ENCODE data around the gene PPP2R5E.

The PPP2R5E gene

DNA sequence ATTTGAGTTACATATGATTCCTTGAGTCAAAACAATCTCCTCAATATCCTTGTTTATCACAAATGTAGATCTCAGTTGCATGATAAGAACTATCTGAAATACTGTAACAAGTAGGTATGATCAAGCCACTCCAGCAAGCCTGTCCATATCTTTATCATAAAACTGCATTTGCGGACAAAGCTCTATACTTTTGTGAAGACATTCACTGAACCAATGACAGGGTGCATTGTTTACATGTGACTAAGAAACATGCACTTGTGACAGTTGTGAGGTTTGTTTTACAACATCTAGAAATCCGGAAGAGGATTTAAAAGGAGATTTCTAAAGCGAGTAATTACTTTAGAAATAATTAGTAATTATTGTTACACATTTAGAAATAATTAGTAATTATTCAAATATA lies 111.7 kb downstream of the PPP2R5E start:
- DNase-seq (no peak), ATAC-seq (replicated peaks) (no peak)
- H3K36me3 Mint-ChIP-seq (ENCODE audit: insufficient read depth), result peaks cover 2% of the 10 kb centered on the region
- no peaks in the 10 kb centered on the region for H3K27me3 Mint-ChIP-seq
- H3K4me3 Mint-ChIP-seq, result no peak overlapping the region
- peaks cover 30 to 35% of the 10 kb centered on the region in 2 donors for H3K4me1 Mint-ChIP-seq (ENCODE audit: low read depth in 2 of 2)
- no peak overlapping the region for H3K27ac Mint-ChIP-seq
- no peaks in the 10 kb centered on the region for H3K9me3 Mint-ChIP-seq

DNA sequence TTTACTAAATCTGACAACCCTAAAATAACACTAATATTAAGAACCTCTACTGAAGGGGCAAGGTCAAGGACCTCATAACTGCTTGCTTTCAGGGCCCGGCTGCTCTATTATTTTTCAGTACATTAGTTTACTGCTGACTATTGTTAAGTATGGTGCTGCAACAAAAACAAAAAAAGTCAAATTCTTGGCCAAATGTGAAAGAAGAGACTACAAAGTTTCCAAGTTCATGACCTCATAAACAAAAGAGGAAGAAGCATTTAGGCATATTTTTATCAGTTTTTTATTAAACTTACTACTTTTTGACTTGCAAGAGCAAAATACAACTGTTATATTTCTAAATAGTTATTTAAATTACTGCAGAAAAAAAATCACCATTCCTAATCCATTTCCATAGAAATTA lies 114.7 kb downstream of the PPP2R5E start:
- no peak overlapping the region for H3K27ac Mint-ChIP-seq
- DNase-seq, result no peak
- H3K27me3 Mint-ChIP-seq, result no peaks in the 10 kb centered on the region
- H3K4me3 Mint-ChIP-seq, result no peak overlapping the region
- ATAC-seq (replicated peaks), result no peak
- H3K9me3 Mint-ChIP-seq, result no peaks in the 10 kb centered on the region
- peaks cover 15 to 24% of the 10 kb centered on the region in 2 donors for H3K4me1 Mint-ChIP-seq (ENCODE audit: low read depth in 2 of 2)
- H3K36me3 Mint-ChIP-seq (ENCODE audit: insufficient read depth), result no peaks in the 10 kb centered on the region

GRCh38 chr14:63426838-63427352 lies 116.3 kb downstream of the PPP2R5E start:
- H3K27me3 Mint-ChIP-seq, result no peaks in the 10 kb centered on the region
- no peak for ATAC-seq (replicated peaks)
- H3K4me1 Mint-ChIP-seq (ENCODE audit: low read depth in 2 of 2), result peaks cover 9 to 13% of the 10 kb centered on the region in 2 donors
- H3K27ac Mint-ChIP-seq, result no peak overlapping the region
- no peaks in the 10 kb centered on the region for H3K9me3 Mint-ChIP-seq
- no peaks in the 10 kb centered on the region for H3K36me3 Mint-ChIP-seq (ENCODE audit: insufficient read depth)
- DNase-seq, result no peak
- H3K4me3 Mint-ChIP-seq, result no peak overlapping the region

DNA sequence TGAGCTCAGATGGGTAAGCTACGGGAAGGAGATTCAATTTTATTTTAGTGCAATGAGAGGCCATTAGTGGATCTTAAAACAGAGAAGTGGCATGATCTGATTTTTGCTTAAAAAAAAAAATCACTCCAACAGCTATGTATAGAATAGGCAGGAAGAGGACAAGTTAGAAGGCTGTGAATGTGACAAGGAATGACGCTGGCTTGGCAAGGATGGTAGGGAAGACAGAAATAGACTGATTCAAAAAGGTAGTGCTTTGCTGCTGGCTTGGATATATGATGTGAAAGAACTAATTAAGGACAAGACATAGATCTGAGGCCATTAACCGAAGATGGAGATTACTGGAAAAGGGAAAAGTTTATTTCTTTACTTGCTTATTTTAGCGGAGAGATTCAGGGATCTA lies 119.3 kb downstream of the PPP2R5E start:
- H3K27me3 Mint-ChIP-seq, result no peaks in the 10 kb centered on the region
- peaks cover 11% of the 10 kb centered on the region for H3K36me3 Mint-ChIP-seq (ENCODE audit: insufficient read depth)
- no peaks in the 10 kb centered on the region for H3K9me3 Mint-ChIP-seq
- DNase-seq (no peak), ATAC-seq (replicated peaks) (no peak)
- no peak overlapping the region for H3K27ac Mint-ChIP-seq
- H3K4me1 Mint-ChIP-seq (ENCODE audit: low read depth in 2 of 2), result peaks cover 7 to 13% of the 10 kb centered on the region in 2 donors
- no peak overlapping the region for H3K4me3 Mint-ChIP-seq

GRCh38 chr14:63423381-63423780 lies 119.8 kb downstream of the PPP2R5E start:
- Mint-ChIP-seq H3K4me1 (ENCODE audit: low read depth in 2 of 2) (peaks cover 7 to 13% of the 10 kb centered on the region in 2 donors), H3K27ac (no peak overlapping the region), H3K4me3 (no peak overlapping the region), H3K27me3 (no peaks in the 10 kb centered on the region), H3K9me3 (no peaks in the 10 kb centered on the region), H3K36me3 (ENCODE audit: insufficient read depth) (peaks cover 17% of the 10 kb centered on the region)
- DNase-seq, result no peak
- ATAC-seq (replicated peaks), result no peak

DNA sequence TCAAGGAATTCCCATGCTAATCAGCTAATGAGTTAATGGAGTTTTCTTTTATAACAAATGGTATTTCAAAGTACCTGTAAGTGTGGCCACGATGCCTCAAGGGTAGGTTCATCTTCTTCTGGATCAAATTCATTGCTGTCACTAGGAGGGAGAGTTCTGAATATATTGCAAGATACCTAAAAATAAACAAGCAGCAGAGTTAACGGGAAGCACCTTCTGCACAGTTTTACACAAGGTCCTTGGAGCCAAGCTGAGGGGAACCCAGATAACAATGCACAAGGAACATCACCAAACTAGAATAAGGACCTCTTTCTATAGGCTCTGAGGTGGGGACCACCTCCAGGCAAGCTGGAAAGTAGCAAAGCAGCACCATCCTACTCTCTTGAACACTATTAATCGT lies 121.3 kb downstream of the PPP2R5E start:
- H3K4me1 Mint-ChIP-seq (ENCODE audit: low read depth in 2 of 2), result peaks cover 5 to 13% of the 10 kb centered on the region in 2 donors
- no peaks in the 10 kb centered on the region for H3K27me3 Mint-ChIP-seq
- H3K4me3 Mint-ChIP-seq, result no peak overlapping the region
- peaks cover 17% of the 10 kb centered on the region for H3K36me3 Mint-ChIP-seq (ENCODE audit: insufficient read depth)
- DNase-seq (no peak), ATAC-seq (replicated peaks) (no peak)
- no peaks in the 10 kb centered on the region for H3K9me3 Mint-ChIP-seq
- H3K27ac Mint-ChIP-seq, result no peak overlapping the region

DNA sequence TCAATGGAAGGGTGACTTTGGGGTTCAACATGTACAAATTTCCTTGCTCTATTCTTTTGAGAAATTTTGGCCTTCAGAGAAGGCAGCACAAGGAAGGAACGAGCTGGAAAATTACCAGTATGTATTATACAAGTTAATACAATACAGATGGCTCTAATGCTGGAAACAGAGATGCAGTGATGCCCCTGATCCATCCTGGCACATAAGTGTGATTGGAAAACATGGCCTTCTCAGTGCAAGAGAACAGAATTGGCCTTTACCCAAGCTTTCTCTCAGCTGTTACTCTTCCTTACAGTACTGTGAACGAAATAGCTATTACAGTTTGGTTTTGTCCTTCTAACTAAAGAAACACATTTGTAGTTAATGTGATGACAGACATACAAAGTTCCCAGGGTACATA lies 122.0 kb downstream of the PPP2R5E start:
- Mint-ChIP-seq H3K27ac (no peak overlapping the region), H3K4me1 (ENCODE audit: low read depth in 2 of 2) (peaks cover 5 to 9% of the 10 kb centered on the region in 2 donors), H3K4me3 (no peak overlapping the region), H3K9me3 (no peaks in the 10 kb centered on the region), H3K27me3 (no peaks in the 10 kb centered on the region), H3K36me3 (ENCODE audit: insufficient read depth) (peaks cover 17% of the 10 kb centered on the region)
- no peak for ATAC-seq (replicated peaks)
- DNase-seq, result no peak

DNA sequence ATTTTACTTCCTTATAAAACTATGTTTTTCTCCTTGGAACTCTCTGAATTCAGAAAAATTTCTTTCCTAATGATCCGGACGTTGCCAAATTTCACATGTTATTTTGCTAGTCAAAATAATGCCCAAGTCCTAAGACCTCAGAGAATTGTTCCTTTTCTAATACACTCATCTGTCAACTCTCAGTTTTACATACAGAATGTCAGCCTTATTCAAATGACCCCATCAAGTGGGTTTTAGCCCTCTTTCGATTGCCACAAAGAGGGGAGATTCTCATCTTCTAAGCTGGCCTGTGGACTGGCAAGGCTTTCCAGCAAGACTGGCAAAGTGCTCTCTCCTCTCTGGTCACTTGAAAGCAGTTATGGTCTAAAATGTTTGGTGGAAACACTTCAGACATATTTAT lies 125.2 kb downstream of the PPP2R5E start:
- H3K4me3 Mint-ChIP-seq, result no peak overlapping the region
- H3K9me3 Mint-ChIP-seq, result no peaks in the 10 kb centered on the region
- ATAC-seq (replicated peaks) (no peak), DNase-seq (no peak)
- H3K4me1 Mint-ChIP-seq (ENCODE audit: low read depth in 2 of 2), result peaks cover 0 to 3% of the 10 kb centered on the region in 2 donors
- H3K36me3 Mint-ChIP-seq (ENCODE audit: insufficient read depth), result peaks cover 17% of the 10 kb centered on the region
- H3K27ac Mint-ChIP-seq, result no peak overlapping the region
- H3K27me3 Mint-ChIP-seq, result no peaks in the 10 kb centered on the region

GRCh38 chr14:63413009-63413408 lies 130.2 kb downstream of the PPP2R5E start:
- Mint-ChIP-seq H3K27ac (no peak overlapping the region), H3K4me1 (ENCODE audit: low read depth in 2 of 2) (peaks cover 1 to 10% of the 10 kb centered on the region in 2 donors), H3K36me3 (ENCODE audit: insufficient read depth) (peaks cover 14% of the 10 kb centered on the region), H3K27me3 (no peaks in the 10 kb centered on the region), H3K9me3 (no peaks in the 10 kb centered on the region), H3K4me3 (no peak overlapping the region)
- DNase-seq (no peak), ATAC-seq (replicated peaks) (no peak)

DNA sequence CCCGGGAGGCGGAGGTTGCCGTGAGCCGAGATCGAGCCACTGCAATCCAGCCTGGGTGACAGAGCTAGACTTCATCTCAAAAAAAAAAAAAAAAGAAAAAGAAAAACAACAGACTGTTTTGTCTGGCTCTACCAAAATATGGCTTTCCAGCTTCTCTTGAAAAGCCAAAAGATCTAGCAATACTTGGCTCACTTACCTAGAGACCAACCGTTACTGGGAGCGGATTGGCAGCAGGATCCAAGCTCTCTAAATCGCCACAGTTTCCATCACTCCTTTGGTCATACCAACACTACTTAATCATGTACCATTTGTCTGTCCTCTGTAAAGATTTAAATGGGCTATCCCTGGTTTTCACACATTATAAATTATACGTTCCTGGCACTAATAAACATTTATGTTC lies 136.8 kb downstream of the PPP2R5E start:
- DNase-seq (no peak), ATAC-seq (replicated peaks) (no peak)
- no peaks in the 10 kb centered on the region for H3K9me3 Mint-ChIP-seq
- H3K36me3 Mint-ChIP-seq (ENCODE audit: insufficient read depth), result peaks cover 18% of the 10 kb centered on the region
- no peaks in the 10 kb centered on the region for H3K27me3 Mint-ChIP-seq
- peaks cover 8 to 23% of the 10 kb centered on the region in 2 donors for H3K4me1 Mint-ChIP-seq (ENCODE audit: low read depth in 2 of 2)
- no peak overlapping the region for H3K27ac Mint-ChIP-seq
- H3K4me3 Mint-ChIP-seq, result no peak overlapping the region

- no peak overlapping the region for H3K4me3 Mint-ChIP-seq
- no peak overlapping the region for H3K27ac Mint-ChIP-seq
- no peak for DNase-seq
- H3K27me3 Mint-ChIP-seq, result no peaks in the 10 kb centered on the region
- H3K9me3 Mint-ChIP-seq, result no peaks in the 10 kb centered on the region
- H3K4me1 Mint-ChIP-seq (ENCODE audit: low read depth in 2 of 2), result peaks cover 8 to 23% of the 10 kb centered on the region in 2 donors
- ATAC-seq (replicated peaks), result no peak
- H3K36me3 Mint-ChIP-seq (ENCODE audit: insufficient read depth), result peaks cover 15% of the 10 kb centered on the region
Observed at GRCh38 chr14:63405715-63406114, 137.5 kb downstream of the PPP2R5E start.

DNA sequence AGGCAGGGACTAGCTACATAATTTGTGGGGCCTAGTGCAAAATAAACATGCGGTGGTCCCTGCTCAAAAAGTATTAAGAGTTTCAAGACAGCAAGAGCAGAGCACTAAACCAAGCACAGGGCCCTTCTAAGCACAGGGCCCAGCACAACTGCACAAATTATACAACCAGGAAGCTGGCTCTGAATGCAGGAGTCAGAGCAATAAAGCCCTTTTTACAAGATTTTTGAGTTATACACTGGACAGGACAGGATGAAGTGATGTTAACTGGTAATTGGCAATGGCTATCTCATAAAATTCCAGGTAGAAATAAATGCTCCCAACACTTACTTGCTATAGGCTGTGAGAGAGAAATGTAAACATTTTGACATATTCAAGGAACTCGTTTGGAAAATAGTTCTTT lies 138.3 kb downstream of the PPP2R5E start:
- Mint-ChIP-seq H3K27ac (peak overlapping the region in 1 of 2 donors; percentile 32), H3K9me3 (no peaks in the 10 kb centered on the region), H3K4me1 (ENCODE audit: low read depth in 2 of 2) (peaks cover 8 to 21% of the 10 kb centered on the region in 2 donors), H3K36me3 (ENCODE audit: insufficient read depth) (peaks cover 9% of the 10 kb centered on the region), H3K4me3 (no peak overlapping the region), H3K27me3 (no peaks in the 10 kb centered on the region)
- no peak for DNase-seq
- ATAC-seq (replicated peaks), result no peak

GRCh38 chr14:63401646-63402045 lies 141.5 kb downstream of the PPP2R5E start:
- ATAC-seq (replicated peaks) (no peak), DNase-seq (no peak)
- Mint-ChIP-seq H3K36me3 (ENCODE audit: insufficient read depth) (peaks cover 24% of the 10 kb centered on the region), H3K27ac (no peak overlapping the region), H3K4me1 (ENCODE audit: low read depth in 2 of 2) (peaks cover 8 to 20% of the 10 kb centered on the region in 2 donors), H3K4me3 (no peak overlapping the region), H3K9me3 (peaks cover 0 to 2% of the 10 kb centered on the region in 2 donors), H3K27me3 (no peaks in the 10 kb centered on the region)

DNA sequence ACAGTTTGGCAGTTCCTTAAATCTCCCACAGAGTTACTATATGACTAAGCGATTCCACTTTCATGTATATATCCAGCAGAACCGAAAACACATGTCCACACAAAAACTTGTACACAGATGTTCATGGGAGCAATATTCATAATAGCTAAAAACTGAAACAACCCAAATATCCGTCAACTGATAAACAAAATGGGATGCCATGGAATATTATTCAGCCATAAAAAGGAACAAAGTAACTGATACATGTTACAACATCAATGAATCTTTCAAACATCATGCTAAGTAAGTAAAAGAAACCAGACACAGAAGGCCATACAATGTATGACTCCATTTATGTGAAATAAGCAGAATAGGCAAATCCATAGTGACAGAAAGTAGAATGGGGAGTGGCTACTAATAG lies 144.2 kb downstream of the PPP2R5E start:
- ATAC-seq (replicated peaks), result no peak
- no peak overlapping the region for H3K4me3 Mint-ChIP-seq
- H3K36me3 Mint-ChIP-seq (ENCODE audit: insufficient read depth), result peaks cover 34% of the 10 kb centered on the region
- H3K27ac Mint-ChIP-seq, result no peak overlapping the region
- H3K9me3 Mint-ChIP-seq, result peaks cover 0 to 2% of the 10 kb centered on the region in 2 donors
- peaks cover 6 to 15% of the 10 kb centered on the region in 2 donors for H3K4me1 Mint-ChIP-seq (ENCODE audit: low read depth in 2 of 2)
- no peak for DNase-seq
- no peaks in the 10 kb centered on the region for H3K27me3 Mint-ChIP-seq

DNA sequence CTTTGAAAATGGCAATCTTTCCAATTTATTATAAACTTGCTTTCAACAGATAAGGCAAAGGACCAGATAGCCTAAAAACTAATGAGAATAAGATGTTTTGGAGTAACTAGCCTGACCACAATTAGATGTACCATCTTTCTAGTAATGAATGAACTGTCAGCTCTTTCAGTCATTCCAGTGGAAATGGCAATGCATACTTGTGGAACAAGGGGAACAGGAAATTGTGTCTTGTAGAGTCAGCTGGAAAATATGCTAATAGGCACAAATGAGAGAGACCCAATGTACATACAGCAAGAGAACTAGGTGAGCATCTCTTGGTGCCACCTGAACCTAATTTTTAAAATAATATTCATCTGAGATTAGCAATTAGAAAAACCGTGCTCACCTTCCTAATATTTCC lies 148.3 kb downstream of the PPP2R5E start:
- Mint-ChIP-seq H3K27ac (peak overlapping the region; percentile 64 to 74), H3K36me3 (ENCODE audit: insufficient read depth) (peaks cover 55% of the 10 kb centered on the region)
- ATAC-seq (replicated peaks), result no peak

More for the DNA sequence above, 148.3 kb downstream of the PPP2R5E start:
- Mint-ChIP-seq H3K9me3 (peaks cover 0 to 2% of the 10 kb centered on the region in 2 donors), H3K4me1 (ENCODE audit: low read depth in 2 of 2) (peaks cover 0 to 4% of the 10 kb centered on the region in 2 donors), H3K27me3 (no peaks in the 10 kb centered on the region), H3K4me3 (no peak overlapping the region)
- no peak for DNase-seq

All from effector memory CD8-positive, alpha-beta T cell (primary cell).